ENCODE measurements around the gene HAUS7.

DNA sequence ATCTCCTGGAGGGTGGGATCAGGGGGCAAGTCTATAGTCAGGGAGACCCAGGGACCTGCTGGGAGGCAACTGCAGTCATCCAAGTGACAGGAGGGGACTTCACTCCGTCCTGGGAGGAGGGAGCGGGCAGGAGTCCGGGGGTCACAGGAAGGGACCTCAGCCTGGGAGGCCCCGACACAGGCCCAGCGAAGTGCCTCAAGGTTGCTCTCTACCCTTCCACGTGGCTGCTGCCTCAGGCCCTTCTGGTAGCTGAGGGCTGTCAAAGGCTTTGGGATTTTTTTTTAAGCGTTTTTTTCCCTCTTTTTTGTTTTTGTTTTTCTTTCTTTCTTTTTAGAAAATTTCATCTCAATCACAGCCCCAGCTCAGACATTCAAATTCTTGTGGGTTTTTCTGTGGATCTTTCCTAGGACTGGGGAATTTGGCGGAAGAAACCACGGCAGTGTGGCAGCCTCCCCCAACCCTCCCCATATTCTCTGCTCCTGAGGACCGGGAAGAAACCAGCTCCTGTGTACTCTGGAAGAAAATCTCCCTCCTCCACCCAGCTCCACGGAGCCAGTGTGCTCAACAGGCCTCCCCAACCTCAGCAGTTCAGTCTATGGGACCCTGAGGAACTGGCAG lies 1.4 kb upstream of the HAUS7 start:
- TF ChIP-seq POLR2A (IDR thresholded peaks at IDR 0.05) (no peak), EP300 (IDR thresholded peaks at IDR 0.05) (no peak)
- TF ChIP-seq, protein P1, sequence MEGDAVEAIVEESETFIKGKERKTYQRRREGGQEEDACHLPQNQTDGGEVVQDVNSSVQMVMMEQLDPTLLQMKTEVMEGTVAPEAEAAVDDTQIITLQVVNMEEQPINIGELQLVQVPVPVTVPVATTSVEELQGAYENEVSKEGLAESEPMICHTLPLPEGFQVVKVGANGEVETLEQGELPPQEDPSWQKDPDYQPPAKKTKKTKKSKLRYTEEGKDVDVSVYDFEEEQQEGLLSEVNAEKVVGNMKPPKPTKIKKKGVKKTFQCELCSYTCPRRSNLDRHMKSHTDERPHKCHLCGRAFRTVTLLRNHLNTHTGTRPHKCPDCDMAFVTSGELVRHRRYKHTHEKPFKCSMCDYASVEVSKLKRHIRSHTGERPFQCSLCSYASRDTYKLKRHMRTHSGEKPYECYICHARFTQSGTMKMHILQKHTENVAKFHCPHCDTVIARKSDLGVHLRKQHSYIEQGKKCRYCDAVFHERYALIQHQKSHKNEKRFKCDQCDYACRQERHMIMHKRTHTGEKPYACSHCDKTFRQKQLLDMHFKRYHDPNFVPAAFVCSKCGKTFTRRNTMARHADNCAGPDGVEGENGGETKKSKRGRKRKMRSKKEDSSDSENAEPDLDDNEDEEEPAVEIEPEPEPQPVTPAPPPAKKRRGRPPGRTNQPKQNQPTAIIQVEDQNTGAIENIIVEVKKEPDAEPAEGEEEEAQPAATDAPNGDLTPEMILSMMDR (IDR thresholded peaks at IDR 0.05), result no peak
